HepG2 (cell line): ENCODE measurements around the gene CYP2A6. TPM values are rescaled to one million over a fixed set of nuclear protein-coding genes. Genes with fewer than 3 reads are reported as not detected.

Source experiments
- AFF4 ChIP-seq: sonication (generic); formaldehyde crosslinking; IDR thresholded peaks from 2 replicates; pipeline ENCODE4 v1.4.0; 2020; ENCODE audit warnings: missing genetic modification reagents
- DNMT1 ChIP-seq: sonication (generic); formaldehyde crosslinking; IDR thresholded peaks from 2 replicates; pipeline ENCODE4 v1.5.1; 2020; ENCODE audit warnings: mild to moderate bottlenecking, missing genetic modification reagents
- ELF1 ChIP-seq: sonication (generic); formaldehyde crosslinking; IDR thresholded peaks from 2 replicates; pipeline ENCODE4 v1.4.0; 2020; ENCODE audit warnings: missing genetic modification reagents
- EZH2 ChIP-seq: conservative IDR thresholded peaks from 2 replicates; pipeline ENCODE4 v1.6.1; 2012; ENCODE audit warnings: mild to moderate bottlenecking, low read depth, low read length, moderate library complexity
- HNRNPLL ChIP-seq: fragments of 200-400 bp; formaldehyde crosslinking; IDR thresholded peaks from 2 replicates; pipeline ENCODE4 v1.6.1; 2017; ENCODE audit warnings: mild to moderate bottlenecking, low read depth, low read length; ENCODE audit not compliant: poor library complexity, severe bottlenecking
- HNRNPUL1 ChIP-seq: fragments of 200-400 bp; formaldehyde crosslinking; IDR thresholded peaks from 2 replicates; pipeline ENCODE4 v1.6.1; 2017; ENCODE audit warnings: low read depth, mild to moderate bottlenecking, low read length, moderate library complexity
- MXD4 ChIP-seq: IDR thresholded peaks from 2 replicates; pipeline ENCODE4 v1.6.1; 2016; ENCODE audit warnings: mild to moderate bottlenecking, missing biosample characterization, missing genetic modification reagents
- NFAT5 ChIP-seq: sonication (generic); formaldehyde crosslinking; IDR thresholded peaks from 2 replicates; pipeline ENCODE4 v1.4.0; 2020; ENCODE audit warnings: missing genetic modification reagents
- RBM22 ChIP-seq: fragments of 200-400 bp; formaldehyde crosslinking; optimal IDR thresholded peaks from 2 replicates; pipeline ENCODE3; 2017; ENCODE audit warnings: mild to moderate bottlenecking, low read length, moderate library complexity
- RXRB ChIP-seq: IDR thresholded peaks from 2 replicates; pipeline ENCODE4 v1.6.1; 2016; ENCODE audit warnings: borderline replicate concordance, missing genetic modification reagents, missing compliant biosample characterization
- SMAD9 ChIP-seq: sonication (generic); formaldehyde crosslinking; IDR thresholded peaks from 2 replicates; pipeline ENCODE4 v1.5.1; 2020; ENCODE audit warnings: mild to moderate bottlenecking, missing genetic modification reagents
- TCF7L2 ChIP-seq: IDR thresholded peaks from 2 replicates; pipeline ENCODE4 v1.6.1; 2011; ENCODE audit warnings: mild to moderate bottlenecking, low read depth, low read length, moderate library complexity
- ZBTB10 ChIP-seq: sonication (generic); formaldehyde crosslinking; IDR thresholded peaks from 2 replicates; pipeline ENCODE4 v1.4.0; 2020; ENCODE audit warnings: missing genetic modification reagents, borderline replicate concordance
- ZNF335 ChIP-seq: sonication (generic); formaldehyde crosslinking; IDR thresholded peaks from 2 replicates; pipeline ENCODE4 v1.4.0; 2020; ENCODE audit warnings: missing genetic modification reagents
- ZNF33B ChIP-seq: sonication (generic); formaldehyde crosslinking; IDR thresholded peaks from 2 replicates; pipeline ENCODE4 v1.5.1; 2020; ENCODE audit warnings: mild to moderate bottlenecking, missing genetic modification reagents
- ZNF550 ChIP-seq: sonication (generic); formaldehyde crosslinking; IDR thresholded peaks from 2 replicates; pipeline ENCODE4 v1.4.0; 2020; ENCODE audit warnings: mild to moderate bottlenecking, missing genetic modification reagents, borderline replicate concordance
- ZNF740 ChIP-seq: sonication (generic); formaldehyde crosslinking; IDR thresholded peaks from 2 replicates; pipeline ENCODE4 v1.4.0; 2020; ENCODE audit warnings: missing genetic modification reagents
- polyA plus RNA-seq, 8 experiments: library from polyadenylated mRNA; depleted of rRNA in 3 of 8; stranded (reverse) in 7 of 8; unstranded in 1 of 8; fragments of >200 nt; fragmentation: Illumina TruSeq in 4 of 8; extraction: Trizol in 4 of 8; gene quantifications; 2 replicates each; pipeline versions ENCODE4 v1.2.1 to v1.2.3, GENCODE V29; 2011 to 2016; ENCODE audit warnings: low read depth in 4 of 8, missing spikeins in 1 of 8, mixed read lengths in 1 of 8; ENCODE audit not compliant: insufficient read depth in 1 of 8
- total RNA-seq, 5 experiments: library from RNA; depleted of rRNA; stranded (reverse); fragments of >200 nt; fragmentation: Illumina TruSeq; extraction: Trizol; gene quantifications; 2 replicates each; pipeline ENCODE4 v1.2.3, GENCODE V29; 2016; ENCODE audit warnings: low read depth in 1 of 5

CYP2A6 gene
- total and polyA plus RNA-seq, 2 of the 13 experiments (the other 11 are each of a cell fraction or from before 2014, with no cell fraction given): not detected

GRCh38 chr19:40798683-40799557 is 51.3 kb downstream of the CYP2A6 start, which contains the start of gene EGLN2 (continued):
- TF ChIP-seq NFAT5 (CRISPR knock-in tag): no peak
- TF ChIP-seq ELF1 (CRISPR knock-in tag): no peak
- TF ChIP-seq HNRNPUL1: no peak
- TF ChIP-seq EZH2: no peak
- no peak for TF ChIP-seq RBM22
- TF ChIP-seq HNRNPLL: peak; percentile 78
- TF ChIP-seq RXRB: no peak
- TF ChIP-seq DNMT1 (CRISPR knock-in tag): no peak
- no peak for TF ChIP-seq TCF7L2
- TF ChIP-seq ZNF740 (CRISPR knock-in tag): no peak
- no peak for TF ChIP-seq ZNF33B
- TF ChIP-seq AFF4 (CRISPR knock-in tag): no peak
- no peak for TF ChIP-seq MXD4 (CRISPR knock-in tag)
- no peak for TF ChIP-seq ZNF335 (CRISPR knock-in tag)
- TF ChIP-seq ZNF550 (CRISPR knock-in tag): no peak
- TF ChIP-seq ZBTB10 (CRISPR knock-in tag): no peak
- no peak for TF ChIP-seq SMAD9
